H9 (cell line): Measurements from ENCODE around the gene GAS2. TPM values are rescaled to one million over a fixed set of nuclear protein-coding genes. Genes with fewer than 3 reads are reported as not detected.

ENCODE experiments used
- DNase-seq: peaks from one replicate; pipeline ENCODE4 v3.0.0-alpha.2; 2017
- H2AFZ ChIP-seq: one replicate; pipeline ENCODE4 v1.6.1; 2013; ENCODE audit warnings: mild to moderate bottlenecking, low read length, control low read depth, moderate library complexity
- H2AK5ac ChIP-seq: 2 replicates; pipeline ENCODE4 v1.6.1; 2013; ENCODE audit warnings: low read length, control low read depth, mixed read lengths; ENCODE audit not compliant: insufficient read length
- H2BK120ac ChIP-seq: one replicate; pipeline ENCODE4 v1.6.1; 2013; ENCODE audit warnings: low read depth, mild to moderate bottlenecking, low read length, control low read depth, inconsistent platforms; ENCODE audit not compliant: poor library complexity, severe bottlenecking
- H2BK12ac ChIP-seq: 2 replicates; pipeline ENCODE4 v1.6.1; 2013; ENCODE audit warnings: low read length, control low read depth, mixed read lengths, low read depth; ENCODE audit not compliant: insufficient read length
- H2BK15ac ChIP-seq: 2 replicates; pipeline ENCODE4 v1.6.1; 2013; ENCODE audit warnings: low read depth, low read length, control low read depth
- H2BK20ac ChIP-seq: one replicate; pipeline ENCODE4 v1.6.1; 2013; ENCODE audit warnings: low read depth, mild to moderate bottlenecking, low read length, control low read depth, inconsistent platforms; ENCODE audit not compliant: poor library complexity, severe bottlenecking
- H2BK5ac ChIP-seq: 2 replicates; pipeline ENCODE4 v1.6.1; 2013; ENCODE audit warnings: low read length, control low read depth, mixed read lengths; ENCODE audit not compliant: insufficient read length
- H3K14ac ChIP-seq: 2 replicates; pipeline ENCODE4 v1.6.1; 2013; ENCODE audit warnings: low read length, control low read depth; ENCODE audit not compliant: insufficient read depth
- H3K18ac ChIP-seq: 2 replicates; pipeline ENCODE4 v1.6.1; 2013; ENCODE audit warnings: low read depth, mild to moderate bottlenecking, mixed read lengths, low read length, control low read depth; ENCODE audit not compliant: insufficient read length
- H3K23ac ChIP-seq: 2 replicates; pipeline ENCODE4 v1.6.1; 2013; ENCODE audit warnings: low read length, control low read depth, mixed read lengths, low read depth; ENCODE audit not compliant: insufficient read length
- H3K23me2 ChIP-seq: 2 replicates; pipeline ENCODE4 v1.6.1; 2013; ENCODE audit warnings: low read depth, mild to moderate bottlenecking, mixed read lengths, low read length, control low read depth; ENCODE audit not compliant: insufficient read length, poor library complexity, severe bottlenecking
- H3K27ac ChIP-seq: 2 replicates; pipeline ENCODE4 v1.5.1; 2013; ENCODE audit warnings: low read length, control low read depth, mixed read lengths, low read depth; ENCODE audit not compliant: insufficient read length
- H3K27me3 ChIP-seq: 2 replicates; pipeline ENCODE4 v1.6.1; 2013; ENCODE audit warnings: low read length, control low read depth, inconsistent platforms; ENCODE audit not compliant: insufficient read depth
- H3K4ac ChIP-seq: 2 replicates; pipeline ENCODE4 v1.6.1; 2013; ENCODE audit warnings: low read depth, mild to moderate bottlenecking, control low read depth, inconsistent platforms, low read length, moderate library complexity
- H3K4me1 ChIP-seq: 2 replicates; pipeline ENCODE4 v1.6.1; 2013; ENCODE audit warnings: low read length, control low read depth, inconsistent platforms; ENCODE audit not compliant: insufficient read depth
- H3K4me2 ChIP-seq: 2 replicates; pipeline ENCODE4 v1.6.1; 2013; ENCODE audit warnings: low read length, control low read depth, mixed read lengths; ENCODE audit not compliant: insufficient read length, insufficient read depth
- H3K56ac ChIP-seq: 2 replicates; pipeline ENCODE4 v1.6.1; 2013; ENCODE audit warnings: low read depth, mild to moderate bottlenecking, mixed read lengths, low read length, control low read depth; ENCODE audit not compliant: insufficient read length
- H3K79me1 ChIP-seq: 2 replicates; pipeline ENCODE4 v1.6.1; 2013; ENCODE audit warnings: low read depth, mild to moderate bottlenecking, moderate library complexity, low read length, control low read depth, inconsistent platforms; ENCODE audit not compliant: insufficient read depth, poor library complexity, severe bottlenecking
- H3K79me2 ChIP-seq: 2 replicates; pipeline ENCODE4 v1.6.1; 2013; ENCODE audit warnings: low read length, control low read depth, inconsistent platforms; ENCODE audit not compliant: insufficient read depth
- H3K9ac ChIP-seq: 2 replicates; pipeline ENCODE4 v1.6.1; 2013; ENCODE audit warnings: low read length, control low read depth, mixed read lengths; ENCODE audit not compliant: insufficient read length; ENCODE audit errors: extremely low read depth
- H3K9me3 ChIP-seq: one replicate; pipeline ENCODE4 v1.6.1; 2013; ENCODE audit warnings: low read depth, low read length, inconsistent platforms; ENCODE audit not compliant: control insufficient read depth
- H3T11ph ChIP-seq: one replicate; pipeline ENCODE4 v1.6.1; 2013; ENCODE audit warnings: mild to moderate bottlenecking, low read length, control low read depth, inconsistent platforms
- H4K20me1 ChIP-seq: one replicate; pipeline ENCODE4 v1.6.1; 2013; ENCODE audit not compliant: control insufficient read depth, insufficient read length, insufficient read depth
- H4K5ac ChIP-seq: 2 replicates; pipeline ENCODE4 v1.6.1; 2013; ENCODE audit warnings: low read depth, mild to moderate bottlenecking, mixed read lengths, low read length, control low read depth; ENCODE audit not compliant: insufficient read length
- H4K8ac ChIP-seq: replicated peaks from 2 replicates; pipeline ENCODE4 v1.6.1; 2013; ENCODE audit warnings: low read length, control low read depth, mixed read lengths, low read depth; ENCODE audit not compliant: insufficient read length
- H4K91ac ChIP-seq: 2 replicates; pipeline ENCODE4 v1.6.1; 2013; ENCODE audit warnings: low read depth, mild to moderate bottlenecking, moderate library complexity, mixed read lengths, low read length, control low read depth; ENCODE audit not compliant: insufficient read length
- H3K27ac Mint-ChIP-seq, 3 experiments: 2 replicates in 2 of 3; 3 replicates in 1 of 3; pipeline ENCODE4 v1.8.0; 2020 to 2021; ENCODE audit warnings: mixed read lengths in 3 of 3, mild to moderate bottlenecking in 1 of 3, moderate library complexity in 1 of 3
- H3K27me3 Mint-ChIP-seq: 2 replicates; pipeline ENCODE4 v1.8.0; 2021; ENCODE audit warnings: low read depth, mild to moderate bottlenecking, moderate library complexity, mixed read lengths
- H3K36me3 Mint-ChIP-seq, 3 experiments: 2 replicates in 2 of 3; 3 replicates in 1 of 3; pipeline ENCODE4 v1.8.0; 2020 to 2021; ENCODE audit warnings: low read depth in 3 of 3, mixed read lengths in 3 of 3; ENCODE audit not compliant: insufficient read depth in 1 of 3
- H3K4me1 Mint-ChIP-seq, 2 experiments: 2 replicates each; pipeline ENCODE4 v1.8.0; 2020; ENCODE audit warnings: mixed read lengths in 2 of 2
- H3K4me3 Mint-ChIP-seq, 2 experiments: 2 replicates in 1 of 2; 3 replicates in 1 of 2; pipeline ENCODE4 v1.8.0; 2020 to 2021; ENCODE audit warnings: mild to moderate bottlenecking in 2 of 2, mixed read lengths in 2 of 2, moderate library complexity in 1 of 2
- H3K9me3 Mint-ChIP-seq, 2 experiments: 2 replicates in 1 of 2; 3 replicates in 1 of 2; pipeline ENCODE4 v1.8.0; 2020; ENCODE audit warnings: mild to moderate bottlenecking in 2 of 2, mixed read lengths in 2 of 2, moderate library complexity in 1 of 2
- CTCF ChIP-seq: fragments of 200-600 bp; sonication (generic); conservative IDR thresholded peaks from 3 replicates; pipeline ENCODE4 v1.8.0; 2021; ENCODE audit warnings: antibody characterized with exemption, mild to moderate bottlenecking
- WGBS: extraction: QIAGEN DNeasy Blood & Tissue Kit; methylation state at CpG from one replicate; pipeline ENCODE4 v1.1.7; 2013; ENCODE audit warnings: missing lambda C conversion rate, low lambda C conversion rate, mixed read lengths; ENCODE audit not compliant: insufficient read length; ENCODE audit errors: extremely low coverage; 5-methylcytosine and 5-hydroxymethylcytosine counted together
- total RNA-seq: library from RNA; stranded (reverse); gene quantifications from 2 replicates; pipeline ENCODE4 v1.2.1, GENCODE V29; 2021

Gene GAS2
- total RNA-seq, 1 experiment from 2014 or later = 1.7 TPM

- no peak overlapping the region for H2BK20ac ChIP-seq
- H3T11ph ChIP-seq = no peak overlapping the region
- H3K79me2 ChIP-seq = no peaks in the 10 kb centered on the region
- H3K4me2 ChIP-seq = no peak overlapping the region
- H3K27me3 Mint-ChIP-seq = no peaks in the 10 kb centered on the region
- no peak overlapping the region for H3K9ac ChIP-seq
- no peak overlapping the region for H3K18ac ChIP-seq
- H3K23me2 ChIP-seq = no peaks in the 10 kb centered on the region
- H2BK5ac ChIP-seq = no peak overlapping the region
- no peak overlapping the region for H2BK120ac ChIP-seq
- no peak overlapping the region for H3K4me3 Mint-ChIP-seq
- H2BK15ac ChIP-seq = no peak overlapping the region
- no peak overlapping the region for H2AK5ac ChIP-seq
- no peak overlapping the region for H4K5ac ChIP-seq
- H3K9me3 ChIP-seq = no peaks in the 10 kb centered on the region
- no peaks in the 10 kb centered on the region; the same call in 1 of the 2 replicates for H3K4me1 ChIP-seq
- H3K36me3 Mint-ChIP-seq = 0 out of 7 replicates have a peak, but pooled peaks cover 0 to 2% (median 0%) of the 10 kb centered on the region in 3 experiments
- no peaks in the 10 kb centered on the region for H4K20me1 ChIP-seq
- no peak overlapping the region for H3K23ac ChIP-seq
- H3K27me3 ChIP-seq = no peaks in the 10 kb centered on the region
- no peak overlapping the region for H2AFZ ChIP-seq
- H3K9me3 Mint-ChIP-seq = peaks cover 0 to 4% of the 10 kb centered on the region in 2 experiments; a peak in 1 of 5 replicates
- H3K4ac ChIP-seq = no peak overlapping the region
- peak; percentile 79 for TF ChIP-seq CTCF
- no peak overlapping the region for H4K8ac ChIP-seq
- no peak overlapping the region for H3K56ac ChIP-seq
- peaks cover 2 to 10% of the 10 kb centered on the region in 2 experiments for H3K4me1 Mint-ChIP-seq
- no peak overlapping the region for H3K27ac Mint-ChIP-seq
- no CpG with 5 or more reads among the region's 9 CpGs for WGBS
- DNase-seq = no peak
- no peak overlapping the region for H3K14ac ChIP-seq
- no peaks in the 10 kb centered on the region for H3K79me1 ChIP-seq
- no peak overlapping the region for H2BK12ac ChIP-seq
- no peak overlapping the region for H3K27ac ChIP-seq
- H4K91ac ChIP-seq = no peak overlapping the region
These were observed 121.2 kb downstream of the GAS2 start for GRCh38 chr11:22787551-22788162.
